ENCODE data around the gene ALK.

ALK gene

DNA sequence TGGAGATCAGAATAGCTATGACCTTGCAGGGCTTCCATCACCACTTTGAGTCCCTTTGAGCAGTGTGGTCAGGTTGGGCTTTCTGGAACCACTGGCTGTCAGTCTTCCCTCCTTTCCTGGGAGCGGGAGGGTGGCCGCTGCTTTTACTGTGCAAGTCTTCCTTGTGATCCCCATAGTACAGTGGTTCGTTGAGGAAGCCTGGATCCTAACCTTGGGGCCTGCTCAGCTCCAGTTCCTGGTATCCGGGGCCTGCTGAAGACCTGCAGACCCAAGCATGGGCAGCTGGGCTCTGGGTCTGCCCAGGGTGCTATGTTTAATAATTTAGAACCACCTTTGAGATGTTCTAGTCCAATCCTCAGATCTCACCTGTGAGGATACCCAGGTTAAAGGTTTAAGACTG, 702.0 kb downstream of the ALK start:
- no peak for TF ChIP-seq CTCF (IDR thresholded peaks at IDR 0.05)
- peak; percentile 68 for DNase-seq (ENCODE audit: low spot score)
- no peak overlapping the region for H3K4me3 ChIP-seq
- H3K27ac ChIP-seq, result no peak overlapping the region

- no peak for TF ChIP-seq CTCF (IDR thresholded peaks at IDR 0.05)
- no peak overlapping the region for H3K27ac ChIP-seq
- H3K4me3 ChIP-seq, result no peak overlapping the region
- peak; percentile 55 for DNase-seq (ENCODE audit: low spot score)
These were observed 702.7 kb downstream of the ALK start for GRCh38 chr2:29218550-29219125.

GRCh38 chr2:29218071-29218470, 703.3 kb downstream of the ALK start:
- no peak overlapping the region for H3K4me3 ChIP-seq
- H3K27ac ChIP-seq, result no peak overlapping the region
- DNase-seq (ENCODE audit: low spot score), result peak; percentile 54
- no peak for TF ChIP-seq CTCF (IDR thresholded peaks at IDR 0.05)

DNA sequence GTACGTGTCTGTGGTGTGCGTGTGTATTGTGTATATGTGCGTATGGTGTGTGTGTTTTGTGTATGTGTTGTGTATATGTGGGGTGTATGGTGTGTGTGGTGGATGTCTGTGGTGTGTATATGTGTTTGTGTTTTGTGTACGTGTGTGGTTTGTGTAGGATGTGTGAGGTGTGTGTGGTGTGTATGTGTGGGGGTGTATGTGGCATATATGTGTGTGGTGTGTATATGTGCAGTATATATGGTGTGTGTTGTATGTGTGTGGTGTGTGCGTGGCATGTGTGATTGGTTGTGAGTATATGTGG, 704.8 kb downstream of the ALK start:
- DNase-seq (ENCODE audit: low spot score), result no peak
- Histone ChIP-seq H3K4me3 (no peak overlapping the region), H3K27ac (no peak overlapping the region)
- TF ChIP-seq CTCF (IDR thresholded peaks at IDR 0.05), result no peak

DNA sequence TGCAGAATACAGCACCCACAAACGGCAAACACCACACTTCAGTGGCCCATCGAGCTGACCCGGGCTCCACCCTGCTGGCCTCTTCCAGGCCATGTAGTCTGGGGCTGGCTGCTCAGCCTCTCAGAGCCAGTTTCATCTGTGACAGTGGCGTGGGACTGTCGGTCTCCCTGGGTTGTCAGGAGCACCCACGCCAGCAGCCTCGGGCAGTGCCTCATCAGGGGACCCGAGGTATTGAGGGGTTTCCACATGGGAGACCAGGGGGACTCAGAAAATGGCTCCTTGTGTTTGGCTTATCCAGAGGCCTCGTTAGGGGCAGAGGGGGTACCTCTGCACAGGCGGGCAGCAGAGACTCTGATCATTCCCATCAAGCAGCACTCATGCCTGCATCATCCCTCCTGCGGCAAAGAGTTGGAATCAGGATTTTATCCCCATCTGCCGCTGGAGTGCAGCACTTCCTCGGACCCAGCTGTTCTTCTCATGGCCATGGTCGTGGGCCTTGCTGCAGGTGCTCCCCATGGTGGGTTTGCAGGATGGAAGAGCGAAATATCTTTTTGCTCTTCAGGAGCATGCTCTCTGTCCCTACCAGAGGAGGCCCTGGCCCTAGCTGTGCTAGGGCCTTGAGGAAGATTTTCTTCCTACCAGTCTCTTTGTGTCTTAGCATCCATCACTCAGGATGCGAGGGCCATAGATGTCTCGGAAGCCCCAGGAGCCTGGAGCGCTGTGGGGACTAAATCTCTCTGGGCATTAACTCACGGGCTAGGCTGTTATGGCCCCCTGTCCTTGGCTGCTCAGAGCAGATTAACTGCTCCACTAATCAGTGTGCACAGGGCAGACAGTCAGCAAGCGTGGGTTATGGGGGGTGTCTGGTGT, 705.4 kb downstream of the ALK start:
- H3K27ac ChIP-seq, result no peak overlapping the region
- TF ChIP-seq CTCF (IDR thresholded peaks at IDR 0.05), result no peak
- DNase-seq (ENCODE audit: low spot score), result peak; percentile 29
- H3K4me3 ChIP-seq, result no peak overlapping the region

DNA sequence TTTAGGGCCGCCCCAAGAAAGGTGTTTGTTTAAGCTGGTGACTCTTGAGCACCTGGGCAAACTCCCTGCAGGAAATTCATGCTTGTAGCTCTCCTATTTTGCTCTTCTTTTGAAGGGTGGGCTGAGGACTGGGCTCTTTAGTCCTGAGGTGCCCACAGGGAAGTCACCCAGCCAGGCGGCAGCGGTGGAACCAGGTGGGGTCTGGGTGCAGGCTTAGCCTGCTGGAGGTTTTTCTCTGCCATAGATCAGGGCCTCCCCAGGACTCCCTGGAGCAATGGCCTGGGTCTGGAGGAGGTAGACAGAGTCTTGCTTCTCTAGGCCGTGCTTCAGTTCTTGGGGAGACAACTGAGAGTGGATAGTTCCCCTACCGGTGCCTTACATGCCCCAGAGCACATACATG, 706.3 kb downstream of the ALK start:
- Histone ChIP-seq H3K4me3 (no peak overlapping the region), H3K27ac (no peak overlapping the region)
- TF ChIP-seq CTCF (IDR thresholded peaks at IDR 0.05), result no peak
- peak; percentile 47 for DNase-seq (ENCODE audit: low spot score)

GRCh38 chr2:29213888-29214291, 707.5 kb downstream of the ALK start:
- DNase-seq (ENCODE audit: low spot score), result peak; percentile 28

More at GRCh38 chr2:29213888-29214291, 707.5 kb downstream of the ALK start:
- Histone ChIP-seq H3K4me3 (no peak overlapping the region), H3K27ac (no peak overlapping the region)
- TF ChIP-seq CTCF (IDR thresholded peaks at IDR 0.05), result no peak
